Thyroid gland (tissue), 4 donors: ENCODE results near the gene EXOC3L4.

Experiments
- CTCF ChIP-seq, 6 experiments: fragments of 200-600 bp in 3 of 6; fragments of 450-650 bp in 3 of 6; sonication (generic) in 3 of 6; IDR thresholded peaks; one replicate each; pipeline ENCODE4 v1.5.1; 2016 to 2019; ENCODE audit warnings: antibody characterized with exemption in 6 of 6, mild to moderate bottlenecking in 2 of 6, inconsistent platforms in 1 of 6, moderate library complexity in 1 of 6
- POLR2A ChIP-seq, 2 donors: fragments of 450-650 bp; IDR thresholded peaks; one replicate each; pipeline ENCODE4 v1.6.1; 2017; ENCODE audit warnings: antibody characterized with exemption in 2 of 2, mild to moderate bottlenecking in 2 of 2, moderate library complexity in 1 of 2

DNA sequence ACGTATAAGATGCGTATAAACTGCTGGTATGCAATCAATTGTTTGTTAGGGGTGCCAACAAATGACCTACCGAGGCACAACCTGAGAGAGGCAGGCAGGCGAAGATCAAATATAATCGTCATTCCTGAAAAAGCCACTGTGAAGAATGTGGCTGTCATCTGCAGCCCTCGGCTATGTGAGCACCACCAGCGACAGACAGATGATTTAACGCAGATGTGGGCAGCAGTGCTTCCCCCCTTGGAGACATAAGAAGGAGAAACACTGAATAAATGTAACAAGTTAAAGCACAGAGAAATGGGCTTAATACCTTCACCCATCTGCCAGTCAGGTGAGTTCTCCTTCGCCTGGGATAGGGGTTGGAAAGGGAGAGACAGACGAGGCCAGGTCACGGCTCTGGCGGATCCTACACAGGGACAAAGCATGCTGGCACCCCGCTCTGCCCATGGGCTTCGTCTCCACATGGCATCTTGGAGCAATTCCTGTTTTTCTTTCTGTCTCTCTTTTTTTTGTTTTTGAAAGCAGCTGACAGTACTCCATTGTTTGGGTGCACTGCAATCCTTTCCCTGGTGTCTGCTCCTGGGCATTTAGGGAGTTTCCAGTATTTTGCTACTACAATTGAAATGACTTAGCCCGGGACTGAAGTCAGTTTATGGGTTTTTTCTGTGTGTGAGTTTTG is 56.9 kb downstream of the EXOC3L4 start:
- no peak for TF ChIP-seq CTCF (IDR thresholded peaks at IDR 0.05)
- TF ChIP-seq POLR2A (IDR thresholded peaks at IDR 0.05), result no peak
